ENCODE measurements around the gene MAMDC2.

DNA sequence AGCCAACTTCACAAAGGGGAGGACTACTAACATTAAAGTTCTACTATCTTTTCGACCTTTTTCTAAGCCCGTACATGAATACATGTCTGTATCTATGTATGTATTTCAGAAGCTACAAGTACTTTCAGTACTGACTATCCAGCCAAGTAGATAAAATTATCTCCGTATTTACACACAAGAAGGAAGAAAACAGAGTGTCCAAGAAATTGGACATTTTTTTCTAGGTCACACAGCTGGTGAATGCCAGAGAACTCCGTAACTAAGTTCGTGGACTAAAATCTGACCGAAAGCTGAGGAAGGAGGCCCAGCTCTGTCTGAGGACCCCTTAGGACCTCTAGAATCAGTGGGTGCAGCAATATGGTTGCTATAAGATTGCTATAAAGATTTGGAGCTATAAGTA, 83.4 kb downstream of the MAMDC2 start:
- TF ChIP-seq, protein P1, sequence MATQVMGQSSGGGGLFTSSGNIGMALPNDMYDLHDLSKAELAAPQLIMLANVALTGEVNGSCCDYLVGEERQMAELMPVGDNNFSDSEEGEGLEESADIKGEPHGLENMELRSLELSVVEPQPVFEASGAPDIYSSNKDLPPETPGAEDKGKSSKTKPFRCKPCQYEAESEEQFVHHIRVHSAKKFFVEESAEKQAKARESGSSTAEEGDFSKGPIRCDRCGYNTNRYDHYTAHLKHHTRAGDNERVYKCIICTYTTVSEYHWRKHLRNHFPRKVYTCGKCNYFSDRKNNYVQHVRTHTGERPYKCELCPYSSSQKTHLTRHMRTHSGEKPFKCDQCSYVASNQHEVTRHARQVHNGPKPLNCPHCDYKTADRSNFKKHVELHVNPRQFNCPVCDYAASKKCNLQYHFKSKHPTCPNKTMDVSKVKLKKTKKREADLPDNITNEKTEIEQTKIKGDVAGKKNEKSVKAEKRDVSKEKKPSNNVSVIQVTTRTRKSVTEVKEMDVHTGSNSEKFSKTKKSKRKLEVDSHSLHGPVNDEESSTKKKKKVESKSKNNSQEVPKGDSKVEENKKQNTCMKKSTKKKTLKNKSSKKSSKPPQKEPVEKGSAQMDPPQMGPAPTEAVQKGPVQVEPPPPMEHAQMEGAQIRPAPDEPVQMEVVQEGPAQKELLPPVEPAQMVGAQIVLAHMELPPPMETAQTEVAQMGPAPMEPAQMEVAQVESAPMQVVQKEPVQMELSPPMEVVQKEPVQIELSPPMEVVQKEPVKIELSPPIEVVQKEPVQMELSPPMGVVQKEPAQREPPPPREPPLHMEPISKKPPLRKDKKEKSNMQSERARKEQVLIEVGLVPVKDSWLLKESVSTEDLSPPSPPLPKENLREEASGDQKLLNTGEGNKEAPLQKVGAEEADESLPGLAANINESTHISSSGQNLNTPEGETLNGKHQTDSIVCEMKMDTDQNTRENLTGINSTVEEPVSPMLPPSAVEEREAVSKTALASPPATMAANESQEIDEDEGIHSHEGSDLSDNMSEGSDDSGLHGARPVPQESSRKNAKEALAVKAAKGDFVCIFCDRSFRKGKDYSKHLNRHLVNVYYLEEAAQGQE (IDR thresholded peaks at IDR 0.05; ENCODE audit: insufficient read depth in 1 of 2, low read depth in 2 of 2, low read length in 2 of 2) = no peak
- TF ChIP-seq TAF1 (IDR thresholded peaks at IDR 0.05; ENCODE audit: borderline replicate concordance, insufficient read depth, low read length) (no peak), POLR2AphosphoS5 (IDR thresholded peaks at IDR 0.05; ENCODE audit: low read depth, low read length) (no peak)

All from PFSK-1 (cell line).